Measurements from ENCODE around the gene NRG2. TPM values are rescaled to one million over a fixed set of nuclear protein-coding genes. Genes with fewer than 3 reads are reported as not detected.
A peak's percentile ranks its signal among the peaks of the same experiment; 100 is the strongest.

The NRG2 gene
- total RNA-seq, 3 donors from 2014 or later (not counting 1 experiment from before 2014, with no cell fraction given): 0.21 to 0.50 (median 0.40) TPM

- H3K4me3 Mint-ChIP-seq: peak overlapping the region; percentile 80
- intact Hi-C loops (cut with micrococcal nuclease): no loop called here
Observed at GRCh38 chr5:139850423-139851016, 192.6 kb downstream of the NRG2 start.

GRCh38 chr5:139849942-139850341 lies 193.2 kb downstream of the NRG2 start:
- 93% methylated on average over 2 of the region's 2 CpGs for WGBS (ENCODE audit: insufficient coverage)
- intact Hi-C loops (cut with micrococcal nuclease): loop anchor here (5.0 to 10.0 kb wide), 3 partner anchors 63 to 555 kb away; partner anchors contain the start of gene MATR3
- no peaks in the 10 kb centered on the region for H3K36me3 Mint-ChIP-seq

More at GRCh38 chr5:139850423-139851016, 192.6 kb downstream of the NRG2 start:
- H3K9me3 Mint-ChIP-seq: no peaks in the 10 kb centered on the region
- peak overlapping the region; percentile 72 for H3K27ac Mint-ChIP-seq
- no peak for TF ChIP-seq CTCF (IDR thresholded peaks at IDR 0.05)
- 77% methylated on average over 3 of the region's 3 CpGs for WGBS (ENCODE audit: insufficient coverage)
- Histone ChIP-seq H3K27me3 (ENCODE audit: control insufficient read depth, insufficient read depth, low read length) (peaks cover 4% of the 10 kb centered on the region), H3K4me3 (ENCODE audit: low read length) (no peak overlapping the region), H3K4me1 (ENCODE audit: control insufficient read depth, insufficient read depth, low read length) (peaks cover 11% of the 10 kb centered on the region), H3K27ac (ENCODE audit: low read length) (no peak overlapping the region), H3K9me3 (ENCODE audit: control insufficient read depth, insufficient read depth, low read length) (no peaks in the 10 kb centered on the region), H3K36me3 (ENCODE audit: control insufficient read depth, insufficient read depth, low read length) (no peaks in the 10 kb centered on the region)
- DNase-seq (no peak), ATAC-seq (no peak)
- peaks cover 11 to 22% of the 10 kb centered on the region in 2 donors for H3K4me1 Mint-ChIP-seq
- H3K27me3 Mint-ChIP-seq (ENCODE audit: low read depth in 2 of 2): no peaks in the 10 kb centered on the region
- no peaks in the 10 kb centered on the region for H3K36me3 Mint-ChIP-seq

GRCh38 chr5:139849501-139849900 lies 193.6 kb downstream of the NRG2 start:
- Mint-ChIP-seq H3K27ac (peak overlapping the region; percentile 72), H3K36me3 (no peaks in the 10 kb centered on the region), H3K4me1 (peaks cover 11 to 24% of the 10 kb centered on the region in 2 donors), H3K4me3 (peak overlapping the region; percentile 80), H3K9me3 (no peaks in the 10 kb centered on the region), H3K27me3 (ENCODE audit: low read depth in 2 of 2) (peaks cover 0 to 2% of the 10 kb centered on the region in 2 donors)
- H3K4me1 ChIP-seq (ENCODE audit: control insufficient read depth, insufficient read depth, low read length): peaks cover 13% of the 10 kb centered on the region
- DNase-seq: no peak
- H3K27ac ChIP-seq (ENCODE audit: low read length): no peak overlapping the region
- TF ChIP-seq CTCF (IDR thresholded peaks at IDR 0.05): no peak
- intact Hi-C loops (cut with micrococcal nuclease): loop anchor here (5.0 to 10.0 kb wide), 3 partner anchors 62 to 555 kb away; partner anchors contain the start of gene MATR3
- H3K9me3 ChIP-seq (ENCODE audit: control insufficient read depth, insufficient read depth, low read length): no peaks in the 10 kb centered on the region
- H3K4me3 ChIP-seq (ENCODE audit: low read length): no peak overlapping the region
- no peaks in the 10 kb centered on the region for H3K36me3 ChIP-seq (ENCODE audit: control insufficient read depth, insufficient read depth, low read length)
- H3K27me3 ChIP-seq (ENCODE audit: control insufficient read depth, insufficient read depth, low read length): peaks cover 4% of the 10 kb centered on the region
- 83% methylated on average over 7 of the region's 7 CpGs for WGBS (ENCODE audit: insufficient coverage)
- ATAC-seq: no peak

More at GRCh38 chr5:139849942-139850341, 193.2 kb downstream of the NRG2 start:
- H3K4me3 ChIP-seq (ENCODE audit: low read length): no peak overlapping the region
- ATAC-seq: no peak
- H3K27me3 ChIP-seq (ENCODE audit: control insufficient read depth, insufficient read depth, low read length): peaks cover 4% of the 10 kb centered on the region
- DNase-seq: peak in 1 of 2 donors; percentile 19
- no peak overlapping the region for H3K27ac ChIP-seq (ENCODE audit: low read length)
- Mint-ChIP-seq H3K9me3 (no peaks in the 10 kb centered on the region), H3K4me3 (peak overlapping the region; percentile 80), H3K27me3 (ENCODE audit: low read depth in 2 of 2) (no peaks in the 10 kb centered on the region), H3K27ac (peak overlapping the region; percentile 72), H3K4me1 (peaks cover 11 to 22% of the 10 kb centered on the region in 2 donors)
- no peaks in the 10 kb centered on the region for H3K9me3 ChIP-seq (ENCODE audit: control insufficient read depth, insufficient read depth, low read length)
- no peaks in the 10 kb centered on the region for H3K36me3 ChIP-seq (ENCODE audit: control insufficient read depth, insufficient read depth, low read length)
- no peak for TF ChIP-seq CTCF (IDR thresholded peaks at IDR 0.05)
- H3K4me1 ChIP-seq (ENCODE audit: control insufficient read depth, insufficient read depth, low read length): peaks cover 11% of the 10 kb centered on the region
